ENCODE measurements around the gene CLK3. TPM values are rescaled to one million over a fixed set of nuclear protein-coding genes. Genes with fewer than 3 reads are reported as not detected.

Gene CLK3
- total and polyA plus RNA-seq, 2 of the 8 experiments (the other 6 are each of a cell fraction or from before 2014, with no cell fraction given): 43.5 to 67.3 TPM

- no peak overlapping the region for H3K4me3 ChIP-seq (ENCODE audit: extremely low read depth in 1 of 4, insufficient read depth in 2 of 4, low read depth in 3 of 4, low read length in 4 of 4)
- no peak overlapping the region for H2BK20ac ChIP-seq (ENCODE audit: low read length)
- H3K23me2 ChIP-seq (ENCODE audit: low read depth, low read length): no peaks in the 10 kb centered on the region
- no peak overlapping the region for H4K8ac ChIP-seq (ENCODE audit: extremely low read depth, insufficient read depth, low read length)
- peaks cover 0 to 5% (median 2%) of the 10 kb centered on the region in 4 experiments; a peak in 4 of 8 replicates for H3K36me3 ChIP-seq (ENCODE audit: control insufficient read depth in 2 of 4, insufficient read depth in 4 of 4, low read length in 3 of 4)
- H3K9ac ChIP-seq (replicated peaks in 1 of 4; ENCODE audit: extremely low read depth in 1 of 4, low read depth in 3 of 4, low read length in 3 of 4): no peak overlapping the region
- no peak overlapping the region for H2BK12ac ChIP-seq (ENCODE audit: low read depth, low read length)
- no peak overlapping the region for H3K56ac ChIP-seq (replicated peaks; ENCODE audit: insufficient read length, low read depth, low read length)
- POLR2A ChIA-PET (ENCODE audit: partially characterized antibody): no interaction called here
- no peak overlapping the region for H3K23ac ChIP-seq (ENCODE audit: insufficient read length)
- DNase-seq (ENCODE audit: low read depth in 1 of 2, low spot score in 2 of 2) (no peak), FAIRE-seq (no peak)
- CTCF ChIA-PET (ENCODE audit: partially characterized antibody): interaction anchor here (0.9 to 24.1 kb wide), 7 partner anchors 12 to 115 kb away, joined by 3 to 538 read pairs (median 3); partner anchors contain the start of gene CLK3
- H3K9me3 ChIP-seq (ENCODE audit: insufficient read depth in 2 of 2, low read depth in 1 of 2, low read length in 1 of 2): no peaks in the 10 kb centered on the region
- no peak overlapping the region for H2AK5ac ChIP-seq (ENCODE audit: low read depth, low read length)
- WGBS, 2 experiments (ENCODE audit: extremely low coverage in 1 of 2, insufficient coverage in 1 of 2, insufficient read length in 1 of 2, insufficient replicate concordance in 2 of 2, low coverage in 1 of 2, low lambda C conversion rate in 2 of 2, missing lambda C conversion rate in 1 of 2): 90% methylated on average over 7 of the region's 7 CpGs; no CpG with 5 or more reads in 1 of the 2 experiments
- no peak overlapping the region for H3K18ac ChIP-seq (ENCODE audit: extremely low read depth, low read length)
- peaks cover 2 to 10% of the 10 kb centered on the region in 2 experiments for H4K20me1 ChIP-seq (replicated peaks in 1 of 2; ENCODE audit: control insufficient read depth in 1 of 2, insufficient read depth in 2 of 2, low read length in 2 of 2)
- H4K91ac ChIP-seq (replicated peaks; ENCODE audit: insufficient read length, low read length): no peak overlapping the region
- no peak overlapping the region for H2BK15ac ChIP-seq (ENCODE audit: low read length)
- H3K14ac ChIP-seq (ENCODE audit: insufficient read length): no peak overlapping the region
- H2BK5ac ChIP-seq (ENCODE audit: low read depth, low read length): no peak overlapping the region
- H2BK120ac ChIP-seq (replicated peaks; ENCODE audit: low read depth, low read length): no peak overlapping the region
- no peak overlapping the region for H2AFZ ChIP-seq (ENCODE audit: low read length)
- H3K4me2 ChIP-seq (ENCODE audit: insufficient read depth in 1 of 2, low read depth in 2 of 2, low read length in 2 of 2): no peak overlapping the region
- no peaks in the 10 kb centered on the region for H3K4me1 ChIP-seq (replicated peaks in 1 of 4; ENCODE audit: control insufficient read depth in 3 of 4, insufficient read depth in 4 of 4, low read length in 3 of 4)
- H4K5ac ChIP-seq (ENCODE audit: insufficient read length, low read depth, low read length): no peak overlapping the region
- peaks cover 5% of the 10 kb centered on the region for H3K79me1 ChIP-seq (ENCODE audit: low read depth, low read length)
- peaks cover 0 to 8% of the 10 kb centered on the region in 2 experiments; a peak in 1 of 4 replicates for H3K79me2 ChIP-seq (ENCODE audit: control insufficient read depth in 1 of 2, insufficient read depth in 2 of 2, low read length in 2 of 2)
- H3K27me3 ChIP-seq (replicated peaks in 1 of 4; ENCODE audit: control insufficient read depth in 3 of 4, extremely low read depth in 1 of 4, insufficient read depth in 3 of 4, low read length in 3 of 4): no peaks in the 10 kb centered on the region
- H3K4ac ChIP-seq (replicated peaks; ENCODE audit: insufficient read length, low read depth, low read length): no peak overlapping the region
- H3K27ac ChIP-seq (ENCODE audit: low read depth, low read length): no peak overlapping the region
- TF ChIP-seq POLR2AphosphoS5 (IDR thresholded peaks at IDR 0.05; ENCODE audit: low read depth, low read length) (no peak), SIN3A (conservative IDR thresholded peaks at IDR 0.05 in 1 of 2, IDR thresholded peaks at IDR 0.05 in 1 of 2; ENCODE audit: low read depth in 1 of 2, low read length in 2 of 2) (no peak), YY1 (IDR thresholded peaks at IDR 0.05; ENCODE audit: low read depth, low read length) (no peak), KDM1A (IDR thresholded peaks at IDR 0.05; ENCODE audit: borderline replicate concordance, low read length) (no peak), SP2 (IDR thresholded peaks at IDR 0.05; ENCODE audit: low read length) (no peak), RFX5 (IDR thresholded peaks at IDR 0.05; ENCODE audit: borderline replicate concordance, low read depth, low read length) (no peak), SP1 (IDR thresholded peaks at IDR 0.05; ENCODE audit: low read depth, low read length) (no peak)
Observed at GRCh38 chr15:74653426-74654102, 37.9 kb downstream of the CLK3 start.

All from H1 (cell line).